GM12801 (cell line): Measurements from ENCODE around the gene ACAA2.

ENCODE experiments used
- CTCF ChIP-seq: IDR thresholded peaks from one replicate; pipeline ENCODE4 v1.5.1; 2011; ENCODE audit warnings: control low read depth; ENCODE audit not compliant: insufficient read length; ENCODE audit errors: extremely low read depth

Gene ACAA2

DNA sequence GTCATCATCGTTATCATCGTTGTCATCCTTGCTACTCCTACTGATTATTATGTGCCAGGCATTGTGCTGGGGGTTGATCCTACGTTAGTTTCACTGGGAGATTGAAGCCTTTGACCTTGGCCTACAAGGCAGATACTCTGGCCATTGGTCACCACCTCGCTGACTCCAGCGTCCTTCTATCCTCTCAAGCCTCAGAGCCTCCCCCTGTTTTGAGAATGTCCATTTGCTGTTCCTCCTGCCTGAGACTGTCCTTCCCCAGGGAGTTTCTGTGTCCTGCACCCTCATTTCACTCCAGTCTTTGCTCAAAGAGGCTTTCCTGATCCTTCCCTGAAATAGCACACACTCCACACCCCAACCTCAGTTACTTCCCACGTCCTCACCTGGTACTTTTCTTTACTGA lies 57.8 kb downstream of the ACAA2 start:
- no peak for TF ChIP-seq CTCF

DNA sequence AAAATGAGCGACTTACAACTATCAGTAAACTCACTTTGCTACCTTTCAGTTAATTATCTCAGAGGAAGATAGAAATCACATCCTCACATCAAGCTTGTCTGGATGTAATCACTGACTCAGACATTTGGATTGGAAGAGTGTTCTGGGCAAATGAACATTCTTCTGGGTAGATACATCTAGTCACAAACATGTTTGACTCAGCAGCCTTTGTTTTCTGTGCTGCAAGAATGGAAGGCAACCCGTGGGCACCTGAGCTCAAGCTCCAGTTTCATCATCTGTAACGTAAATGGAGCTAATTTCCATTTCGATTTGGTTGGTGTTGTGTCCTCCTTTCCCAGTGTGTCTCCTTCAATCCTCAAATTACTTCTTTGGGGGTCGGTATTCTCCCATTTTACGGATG lies 58.5 kb downstream of the ACAA2 start:
- no peak for TF ChIP-seq CTCF

DNA sequence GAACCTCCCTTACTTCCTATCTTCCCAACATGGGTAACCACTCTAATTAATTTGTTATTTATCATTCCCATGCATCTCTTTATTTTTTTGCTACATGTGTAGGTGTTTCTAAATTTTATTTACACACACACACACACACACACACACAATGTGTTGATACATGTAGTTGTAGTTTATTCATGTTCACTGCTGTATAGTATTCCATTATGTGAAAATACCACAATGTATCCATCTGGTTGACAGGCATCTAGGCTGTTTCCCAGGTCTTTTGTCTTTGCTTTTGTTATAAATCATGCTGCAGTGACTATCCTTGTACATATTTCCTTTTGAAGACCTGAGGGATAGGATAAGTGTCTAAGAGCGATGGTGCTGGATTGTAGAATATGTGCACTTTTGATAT lies 59.7 kb downstream of the ACAA2 start:
- TF ChIP-seq CTCF = no peak

DNA sequence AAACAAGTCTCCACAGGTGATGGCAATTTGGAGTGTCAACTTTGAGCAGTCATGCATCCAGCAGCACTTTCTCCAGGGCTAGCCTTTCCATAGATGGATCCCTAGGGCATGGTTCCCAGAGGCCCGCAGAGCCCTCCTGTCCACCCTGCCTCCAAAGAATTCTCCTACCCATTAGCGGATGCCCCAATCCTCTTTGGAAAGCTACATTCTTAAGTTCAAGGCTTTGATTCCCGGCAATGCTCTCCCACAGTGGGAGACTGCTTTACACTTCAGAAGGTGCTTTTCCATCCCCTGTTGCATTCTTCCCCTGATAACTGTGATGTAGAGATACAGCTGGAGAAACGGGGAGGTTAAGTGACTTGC lies 61.3 kb downstream of the ACAA2 start:
- TF ChIP-seq CTCF = no peak

GRCh38 chr18:49751427-49752094 lies 61.8 kb downstream of the ACAA2 start:
- no peak for TF ChIP-seq CTCF

GRCh38 chr18:49749563-49749962 lies 63.8 kb downstream of the ACAA2 start:
- TF ChIP-seq CTCF = no peak

GRCh38 chr18:49747876-49748275 lies 65.5 kb downstream of the ACAA2 start:
- no peak for TF ChIP-seq CTCF
